Neural cell (in vitro differentiated cells): ENCODE data around the gene CBX6. TPM values are rescaled to one million over a fixed set of nuclear protein-coding genes. Genes with fewer than 3 reads are reported as not detected.

Source experiments
- H2AFZ ChIP-seq: fragments of 200-600, 300-800 bp; sonication (generic), shearing (Covaris generic); 2 replicates; pipeline ENCODE4 v1.6.0; 2014; ENCODE audit warnings: low read depth, mild to moderate bottlenecking, antibody characterized with exemption, low read length, moderate library complexity
- H3F3A ChIP-seq: fragments of 200-600 bp; shearing (Covaris generic); 2 replicates; pipeline ENCODE4 v1.6.1; 2016; ENCODE audit warnings: mild to moderate bottlenecking, moderate library complexity, mixed read lengths, antibody characterized with exemption, low read length; ENCODE audit not compliant: insufficient read depth, poor library complexity, severe bottlenecking
- H3K27ac ChIP-seq: fragments of 200-600, 300-800 bp; sonication (generic), shearing (Covaris generic); 2 replicates; pipeline ENCODE4 v1.5.1; 2014; ENCODE audit warnings: mild to moderate bottlenecking, low read length, moderate library complexity
- H3K27me3 ChIP-seq: fragments of 300-800, 200-600 bp; sonication (generic), shearing (Covaris generic); 2 replicates; pipeline ENCODE4 v1.6.0; 2014; ENCODE audit warnings: mild to moderate bottlenecking, low read depth, low read length, moderate library complexity; ENCODE audit not compliant: insufficient read depth
- H3K36me3 ChIP-seq: fragments of 300-800, 200-600 bp; sonication (generic), shearing (Covaris generic); 2 replicates; pipeline ENCODE4 v1.5.1; 2014; ENCODE audit warnings: mild to moderate bottlenecking, antibody characterized with exemption, low read length, moderate library complexity; ENCODE audit not compliant: insufficient read depth
- H3K4me2 ChIP-seq: fragments of 300-800, 200-600 bp; sonication (generic), shearing (Covaris generic); 2 replicates; pipeline ENCODE4 v1.6.0; 2014; ENCODE audit warnings: mild to moderate bottlenecking, low read length
- H3K4me3 ChIP-seq: fragments of 300-800, 200-600 bp; sonication (generic), shearing (Covaris generic); 2 replicates; pipeline ENCODE4 v1.5.1; 2014; ENCODE audit warnings: mild to moderate bottlenecking, low read length, moderate library complexity
- H3K79me2 ChIP-seq: fragments of 200-600 bp; shearing (Covaris generic); replicated peaks from 2 replicates; pipeline ENCODE4 v1.6.0; 2014; ENCODE audit warnings: mild to moderate bottlenecking, low read length, moderate library complexity; ENCODE audit not compliant: insufficient read depth
- H3K9ac ChIP-seq: fragments of 300-800, 200-600 bp; sonication (generic), shearing (Covaris generic); 2 replicates; pipeline ENCODE4 v1.6.1; 2016; ENCODE audit warnings: mild to moderate bottlenecking, low read length, mixed read lengths
- H3K9me2 ChIP-seq: fragments of 200-600 bp; shearing (Covaris generic); 2 replicates; pipeline ENCODE4 v1.6.1; 2016; ENCODE audit warnings: mild to moderate bottlenecking, low read length, mixed read lengths; ENCODE audit not compliant: insufficient read depth
- H3K9me3 ChIP-seq: fragments of 200-600, 300-800 bp; sonication (generic), shearing (Covaris generic); 2 replicates; pipeline ENCODE4 v1.6.1; 2016; ENCODE audit warnings: mild to moderate bottlenecking, mixed run types, low read length, moderate library complexity, mixed read lengths
- H4K20me1 ChIP-seq: fragments of 200-600 bp; shearing (Covaris generic); 2 replicates; pipeline ENCODE4 v1.6.1; 2016; ENCODE audit warnings: mild to moderate bottlenecking, mixed run types; ENCODE audit not compliant: insufficient read depth
- CTCF ChIP-seq: fragments of 450-650 bp; IDR thresholded peaks from 2 replicates; pipeline ENCODE4 v1.5.1; 2014; ENCODE audit warnings: antibody characterized with exemption, mild to moderate bottlenecking, moderate library complexity; ENCODE audit not compliant: poor library complexity, severe bottlenecking
- EP300 ChIP-seq: fragments of 450-650 bp; conservative IDR thresholded peaks from 2 replicates; pipeline ENCODE4 v1.6.1; 2014; ENCODE audit warnings: antibody characterized with exemption, mild to moderate bottlenecking, moderate library complexity; ENCODE audit not compliant: poor library complexity, severe bottlenecking
- EZH2 ChIP-seq: fragments of 200-600, 300-800 bp; shearing (Covaris generic), sonication (generic); IDR thresholded peaks from 2 replicates; pipeline ENCODE4 v1.6.1; 2014; ENCODE audit warnings: antibody characterized with exemption, low read length, borderline replicate concordance, mild to moderate bottlenecking; ENCODE audit not compliant: insufficient read depth, poor library complexity, severe bottlenecking
- MXI1 ChIP-seq: fragments of 450-650 bp; conservative IDR thresholded peaks from 2 replicates; pipeline ENCODE4 v1.6.1; 2014; ENCODE audit warnings: antibody characterized with exemption, mild to moderate bottlenecking; ENCODE audit not compliant: poor library complexity, severe bottlenecking
- RAD21 ChIP-seq: fragments of 450-650 bp; conservative IDR thresholded peaks from 2 replicates; pipeline ENCODE4 v1.6.1; 2014; ENCODE audit warnings: antibody characterized with exemption, mild to moderate bottlenecking, moderate library complexity
- SMC3 ChIP-seq: fragments of 450-650 bp; conservative IDR thresholded peaks from 2 replicates; pipeline ENCODE4 v1.6.1; 2014; ENCODE audit warnings: antibody characterized with exemption, mild to moderate bottlenecking, moderate library complexity; ENCODE audit not compliant: poor library complexity
- TAF1 ChIP-seq: IDR thresholded peaks from 2 replicates; pipeline ENCODE4 v1.6.1; 2012; ENCODE audit warnings: low read depth
- polyA plus RNA-seq: library from polyadenylated mRNA; depleted of rRNA; stranded (reverse); fragments of >200 nt; gene quantifications from 2 replicates; pipeline ENCODE4 v1.2.3, GENCODE V29; 2014

Gene CBX6
- polyA plus RNA-seq, 1 donor from 2014 or later, result 13.0 TPM

- Histone ChIP-seq H4K20me1 (no peaks in the 10 kb centered on the region), H3K4me2 (no peak overlapping the region), H3F3A (no peaks in the 10 kb centered on the region), H3K9me2 (no peaks in the 10 kb centered on the region), H3K27ac (no peak overlapping the region), H3K9ac (peak overlapping the region; percentile 8), H3K27me3 (no peaks in the 10 kb centered on the region), H3K79me2 (no peaks in the 10 kb centered on the region), H3K36me3 (no peaks in the 10 kb centered on the region), H3K9me3 (no peaks in the 10 kb centered on the region), H3K4me3 (no peak overlapping the region), H2AFZ (no peak overlapping the region)
- no peak for TF ChIP-seq SMC3
- no peak for TF ChIP-seq TAF1
- TF ChIP-seq EP300, result no peak
- TF ChIP-seq MXI1, result no peak
- TF ChIP-seq EZH2, result no peak
Observed at GRCh38 chr22:38853196-38853651, 18.8 kb downstream of the CBX6 start.

GRCh38 chr22:38852522-38852921 is 19.5 kb downstream of the CBX6 start:
- Histone ChIP-seq H3K27ac (no peak overlapping the region), H2AFZ (no peak overlapping the region), H4K20me1 (no peaks in the 10 kb centered on the region), H3F3A (no peaks in the 10 kb centered on the region), H3K79me2 (no peaks in the 10 kb centered on the region), H3K9ac (no peak overlapping the region), H3K9me2 (no peaks in the 10 kb centered on the region), H3K4me3 (no peak overlapping the region), H3K9me3 (no peaks in the 10 kb centered on the region), H3K27me3 (no peaks in the 10 kb centered on the region), H3K36me3 (no peaks in the 10 kb centered on the region), H3K4me2 (no peak overlapping the region)
- no peak for TF ChIP-seq TAF1

- no peak overlapping the region for H3K4me2 ChIP-seq
- no peak overlapping the region for H3K27ac ChIP-seq
- no peaks in the 10 kb centered on the region for H3K36me3 ChIP-seq
- TF ChIP-seq EZH2, result no peak
- no peak for TF ChIP-seq TAF1
- no peak for TF ChIP-seq SMC3
- no peaks in the 10 kb centered on the region for H3F3A ChIP-seq
- H3K27me3 ChIP-seq, result no peaks in the 10 kb centered on the region
- H2AFZ ChIP-seq, result no peak overlapping the region
- H3K4me3 ChIP-seq, result no peak overlapping the region
- no peaks in the 10 kb centered on the region for H3K79me2 ChIP-seq
- no peaks in the 10 kb centered on the region for H4K20me1 ChIP-seq
- no peak overlapping the region for H3K9ac ChIP-seq
- no peaks in the 10 kb centered on the region for H3K9me2 ChIP-seq
- no peaks in the 10 kb centered on the region for H3K9me3 ChIP-seq
Observed at GRCh38 chr22:38850941-38851849, 20.8 kb downstream of the CBX6 start.

- no peaks in the 10 kb centered on the region for H3K9me3 ChIP-seq
- no peaks in the 10 kb centered on the region for H3K9me2 ChIP-seq
- no peak overlapping the region for H3K4me3 ChIP-seq
- no peak overlapping the region for H3K4me2 ChIP-seq
- H2AFZ ChIP-seq, result no peak overlapping the region
- H4K20me1 ChIP-seq, result no peaks in the 10 kb centered on the region
- no peak for TF ChIP-seq RAD21
- no peak for TF ChIP-seq CTCF
- no peak overlapping the region for H3K27ac ChIP-seq
- H3F3A ChIP-seq, result no peaks in the 10 kb centered on the region
- no peaks in the 10 kb centered on the region for H3K36me3 ChIP-seq
- no peaks in the 10 kb centered on the region for H3K79me2 ChIP-seq
- H3K27me3 ChIP-seq, result no peaks in the 10 kb centered on the region
- H3K9ac ChIP-seq, result no peak overlapping the region
Observed at GRCh38 chr22:38850399-38850798, 21.6 kb downstream of the CBX6 start.
